B cell (primary cell): ENCODE data around the gene SIL1. TPM values are rescaled to one million over a fixed set of nuclear protein-coding genes. Genes with fewer than 3 reads are reported as not detected.

Experiments
- ATAC-seq: fragments of 200-7000 bp; cut with Tn5 transposase; one replicate; pipeline ENCODE4 v1.10.0; 2021; ENCODE audit warnings: low read depth, mild to moderate bottlenecking, moderate number of reproducible peaks, moderate library complexity
- CTCF ChIA-PET: fragments of 350-600 bp; sonication (Branson Sonifier 250); formaldehyde crosslinking; loops from one replicate; lab custom pipeline; 2021; ENCODE audit warnings: antibody characterized with exemption, inconsistent platforms; lab: Charles Lee
- POLR2A ChIA-PET: fragments of 350-600 bp; sonication (Branson Sonifier 250); formaldehyde crosslinking; loops from one replicate; lab custom pipeline; 2021; ENCODE audit warnings: antibody characterized with exemption; lab: Charles Lee
- DNase-seq: peaks from one replicate; pipeline ENCODE4 v3.0.0; 2013
- H2AFZ ChIP-seq: 2 replicates; pipeline ENCODE4 v1.6.1; 2012; ENCODE audit warnings: mild to moderate bottlenecking, low read depth, low read length; ENCODE audit not compliant: insufficient read depth, poor library complexity, severe bottlenecking
- H3K27ac ChIP-seq, 2 donors: 1 replicate in 1 of 2; 2 replicates in 1 of 2; pipeline ENCODE4 v1.5.1; 2012 to 2013; ENCODE audit warnings: low read length in 2 of 2, mild to moderate bottlenecking in 2 of 2, moderate library complexity in 1 of 2
- H3K27me3 ChIP-seq, 4 experiments: fragments of 200-600 bp in 1 of 4; sonication (generic) in 1 of 4; replicated peaks in 1 of 4; 1 replicate in 2 of 4; 2 replicates in 2 of 4; pipeline versions ENCODE4 v1.6.1 to v1.7.0; 2013 to 2016; ENCODE audit warnings: low read length in 3 of 4, mild to moderate bottlenecking in 2 of 4, mixed read lengths in 1 of 4, moderate library complexity in 1 of 4; ENCODE audit not compliant: insufficient read depth in 4 of 4, control insufficient read depth in 3 of 4; ENCODE audit errors: control extremely low read depth in 1 of 4
- H3K36me3 ChIP-seq, 2 experiments: replicated peaks in 1 of 2; 1 replicate in 1 of 2; 2 replicates in 1 of 2; pipeline versions ENCODE4 v1.6.1 to v1.7.1; 2013; ENCODE audit warnings: low read length in 1 of 2; ENCODE audit not compliant: insufficient read depth in 2 of 2, control insufficient read depth in 1 of 2; ENCODE audit errors: control extremely low read depth in 1 of 2, extremely low read depth in 1 of 2
- H3K4me1 ChIP-seq, 2 donors: fragments of 200-600 bp in 1 of 2; sonication (generic) in 1 of 2; 1 replicate in 1 of 2; 2 replicates in 1 of 2; pipeline versions ENCODE4 v1.5.1 to v1.6.1; 2013 to 2017; ENCODE audit warnings: low read length in 2 of 2; ENCODE audit not compliant: control insufficient read depth in 2 of 2, insufficient read depth in 2 of 2
- H3K4me2 ChIP-seq: replicated peaks from 2 replicates; pipeline ENCODE3; 2012; ENCODE audit warnings: mild to moderate bottlenecking, low read depth, low read length; ENCODE audit not compliant: poor library complexity, severe bottlenecking
- H3K4me3 ChIP-seq, 5 experiments: fragments of 200-600 bp in 1 of 5; sonication (generic) in 1 of 5; 1 replicate in 3 of 5; 2 replicates in 2 of 5; pipeline versions ENCODE4 v1.5.1 to v1.7.0; 2011 to 2016; ENCODE audit warnings: low read length in 4 of 5, mild to moderate bottlenecking in 4 of 5, low read depth in 2 of 5, control low read depth in 1 of 5, moderate library complexity in 1 of 5; ENCODE audit not compliant: insufficient read depth in 1 of 5; ENCODE audit errors: control extremely low read depth in 1 of 5, extremely low read depth in 1 of 5
- H3K79me2 ChIP-seq: fragments of 200-600 bp; sonication (generic); one replicate; pipeline ENCODE4 v1.6.0; 2016; ENCODE audit warnings: low read length; ENCODE audit not compliant: control insufficient read depth, insufficient read depth
- H3K9ac ChIP-seq: fragments of 200-600 bp; sonication (generic); 2 replicates; pipeline ENCODE4 v1.6.1; 2017; ENCODE audit warnings: mild to moderate bottlenecking, low read length, moderate library complexity
- H3K9me3 ChIP-seq, 3 donors: one replicate each; pipeline versions ENCODE4 v1.6.1 to v1.7.1; 2013; ENCODE audit warnings: low read length in 2 of 3; ENCODE audit not compliant: control insufficient read depth in 2 of 3, insufficient read depth in 1 of 3; ENCODE audit errors: control extremely low read depth in 1 of 3
- H4K20me1 ChIP-seq: 2 replicates; pipeline ENCODE4 v1.6.0; 2012; ENCODE audit warnings: mild to moderate bottlenecking, low read length; ENCODE audit not compliant: insufficient read depth, control insufficient read depth, poor library complexity, severe bottlenecking
- H3K27ac Mint-ChIP-seq: one replicate; pipeline ENCODE4 v1.8.0; 2021; ENCODE audit warnings: mixed read lengths
- H3K27me3 Mint-ChIP-seq: one replicate; pipeline ENCODE4 v1.8.0; 2021; ENCODE audit warnings: mixed read lengths
- H3K4me1 Mint-ChIP-seq: one replicate; pipeline ENCODE4 v1.8.0; 2021; ENCODE audit warnings: mixed read lengths
- H3K4me3 Mint-ChIP-seq: one replicate; pipeline ENCODE4 v1.8.0; 2021; ENCODE audit warnings: mixed read lengths
- H3K9me3 Mint-ChIP-seq: one replicate; pipeline ENCODE4 v1.8.0; 2022; ENCODE audit warnings: mixed read lengths; ENCODE audit not compliant: insufficient read depth
- EZH2 ChIP-seq: IDR thresholded peaks from 2 replicates; pipeline ENCODE4 v1.6.1; 2012; ENCODE audit warnings: borderline replicate concordance, low read depth, mild to moderate bottlenecking, moderate library complexity, low read length; ENCODE audit not compliant: insufficient read depth, poor library complexity, severe bottlenecking
- WGBS: methylation state at CpG from one replicate; pipeline ENCODE4 v1.1.5; 2013; ENCODE audit warnings: missing lambda C conversion rate; ENCODE audit not compliant: insufficient coverage; 5-methylcytosine and 5-hydroxymethylcytosine counted together
- intact Hi-C: fragments of 100-400 bp; cut with micrococcal nuclease; formaldehyde crosslinking; loops from one replicate; pipeline ENCODE4 v1.10.0; 2022
- polyA plus RNA-seq: library from polyadenylated mRNA; depleted of rRNA; stranded (reverse); fragments of >200 nt; gene quantifications from 2 replicates; pipeline ENCODE4 v1.2.3, GENCODE V29; 2012
- total RNA-seq, 2 donors: library from RNA; stranded (reverse); fragments of 120-200 nt in 1 of 2; gene quantifications; 1 replicate in 1 of 2; 2 replicates in 1 of 2; pipeline versions ENCODE4 v1.2.3 to v1.2.4, GENCODE V29; 2013 to 2022
- TF ChIP-seq, protein P1 (sequence below): fragments of 200-600 bp; IDR thresholded peaks from one replicate; pipeline ENCODE4 v1.8.0; 2022; ENCODE audit warnings: antibody characterized with exemption, mild to moderate bottlenecking

Gene SIL1
- total and polyA plus RNA-seq, 2 donors (not counting 1 experiment from before 2014, with no cell fraction given): 16.9 to 19.8 TPM

DNA sequence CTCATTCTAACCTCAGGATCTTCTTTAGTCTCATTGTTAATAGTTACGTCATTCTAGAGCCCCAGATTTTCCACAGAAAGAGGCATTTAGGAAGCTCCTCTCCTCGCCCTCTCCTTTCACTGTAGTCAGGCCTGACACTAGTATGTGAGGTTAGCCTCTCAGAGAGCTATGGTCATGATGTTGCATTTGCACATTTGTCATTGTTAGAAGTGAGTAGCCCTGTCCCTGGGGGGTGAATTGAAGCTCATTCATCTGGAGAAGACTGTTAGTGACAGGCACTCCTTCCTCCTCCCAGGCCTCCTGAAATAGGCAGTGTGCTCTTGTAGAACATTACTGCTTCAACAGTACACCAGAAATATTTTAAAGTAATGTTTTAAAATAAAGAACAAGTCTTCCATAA is 296.5 kb downstream of the SIL1 start:
- H3K27me3 Mint-ChIP-seq: no peaks in the 10 kb centered on the region
- Histone ChIP-seq H3K9me3 (peaks cover 0 to 3% (median 0%) of the 10 kb centered on the region in 3 donors), H3K4me3 (no peak overlapping the region), H3K9ac (no peak overlapping the region), H3K36me3 (peaks cover 0 to 28% of the 10 kb centered on the region in 2 experiments), H4K20me1 (no peaks in the 10 kb centered on the region), H3K27me3 (no peaks in the 10 kb centered on the region), H3K27ac (no peak overlapping the region), H3K4me1 (no peaks in the 10 kb centered on the region), H3K79me2 (no peaks in the 10 kb centered on the region), H3K4me2 (no peak overlapping the region), H2AFZ (no peak overlapping the region)
- no CpG with 5 or more reads among the region's 2 CpGs for WGBS
- no peak for ATAC-seq
- intact Hi-C loops: no loop called here
- peaks cover 6% of the 10 kb centered on the region for H3K4me1 Mint-ChIP-seq
- no peaks in the 10 kb centered on the region for H3K9me3 Mint-ChIP-seq
- ChIA-PET POLR2A (no interaction called here), CTCF (no interaction called here)
- no peak for TF ChIP-seq EZH2
- no peak for DNase-seq
- no peak overlapping the region for H3K27ac Mint-ChIP-seq
- no peak overlapping the region for H3K4me3 Mint-ChIP-seq

DNA sequence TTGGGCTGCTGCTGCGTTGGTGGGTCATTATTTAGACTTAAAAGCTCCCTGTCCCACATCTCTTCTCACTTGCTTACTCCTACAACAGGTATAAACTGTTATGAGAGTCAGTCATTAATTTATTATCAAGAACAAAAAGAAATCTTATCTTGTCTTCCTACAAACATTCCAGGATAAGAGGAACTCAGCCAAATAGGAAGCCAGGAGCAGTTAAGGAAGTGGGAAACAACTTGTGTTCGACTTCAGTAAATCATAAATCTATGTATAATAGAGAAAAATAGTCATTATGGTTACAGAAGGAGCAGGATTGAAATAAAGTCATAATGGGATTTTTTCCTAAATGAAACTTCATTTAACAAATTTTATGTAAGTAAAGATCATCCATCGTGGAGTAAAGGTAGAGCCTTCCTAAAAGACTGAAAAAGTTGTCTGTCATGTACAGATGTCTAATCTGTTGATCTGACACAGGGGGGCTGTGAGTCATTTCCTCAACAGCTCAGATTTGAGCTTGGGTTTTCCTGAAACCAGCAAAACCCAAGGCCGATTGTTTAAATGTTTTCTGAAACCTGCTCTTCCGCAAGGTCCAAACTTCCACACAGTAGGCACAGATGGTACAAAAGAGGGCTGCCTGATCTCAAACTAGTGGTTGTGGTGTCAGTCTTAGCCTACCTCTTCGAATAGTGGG is 297.7 kb downstream of the SIL1 start:
- no peak overlapping the region for H3K4me2 ChIP-seq
- H3K27ac Mint-ChIP-seq: no peak overlapping the region
- H3K9ac ChIP-seq: no peak overlapping the region
- no peak overlapping the region for H3K4me3 Mint-ChIP-seq
- H3K4me3 ChIP-seq: no peak overlapping the region
- H2AFZ ChIP-seq: no peak overlapping the region
- no peak overlapping the region for H3K27ac ChIP-seq
- peaks cover 6% of the 10 kb centered on the region for H3K4me1 Mint-ChIP-seq
- POLR2A ChIA-PET: no interaction called here
- no peaks in the 10 kb centered on the region for H3K27me3 Mint-ChIP-seq
- H4K20me1 ChIP-seq: no peaks in the 10 kb centered on the region
- H3K9me3 Mint-ChIP-seq: no peaks in the 10 kb centered on the region
- CTCF ChIA-PET: no interaction called here
- no peaks in the 10 kb centered on the region for H3K4me1 ChIP-seq
- 45% methylated on average over 4 of the region's 6 CpGs for WGBS
- H3K79me2 ChIP-seq: no peaks in the 10 kb centered on the region
- ATAC-seq (no peak), DNase-seq (no peak)
- intact Hi-C loops: no loop called here
- peaks cover 0 to 15% of the 10 kb centered on the region in 2 experiments for H3K36me3 ChIP-seq
- H3K27me3 ChIP-seq: no peaks in the 10 kb centered on the region
- H3K9me3 ChIP-seq: peaks cover 0 to 3% (median 0%) of the 10 kb centered on the region in 3 donors
- no peak for TF ChIP-seq EZH2
- TF ChIP-seq, protein P1, sequence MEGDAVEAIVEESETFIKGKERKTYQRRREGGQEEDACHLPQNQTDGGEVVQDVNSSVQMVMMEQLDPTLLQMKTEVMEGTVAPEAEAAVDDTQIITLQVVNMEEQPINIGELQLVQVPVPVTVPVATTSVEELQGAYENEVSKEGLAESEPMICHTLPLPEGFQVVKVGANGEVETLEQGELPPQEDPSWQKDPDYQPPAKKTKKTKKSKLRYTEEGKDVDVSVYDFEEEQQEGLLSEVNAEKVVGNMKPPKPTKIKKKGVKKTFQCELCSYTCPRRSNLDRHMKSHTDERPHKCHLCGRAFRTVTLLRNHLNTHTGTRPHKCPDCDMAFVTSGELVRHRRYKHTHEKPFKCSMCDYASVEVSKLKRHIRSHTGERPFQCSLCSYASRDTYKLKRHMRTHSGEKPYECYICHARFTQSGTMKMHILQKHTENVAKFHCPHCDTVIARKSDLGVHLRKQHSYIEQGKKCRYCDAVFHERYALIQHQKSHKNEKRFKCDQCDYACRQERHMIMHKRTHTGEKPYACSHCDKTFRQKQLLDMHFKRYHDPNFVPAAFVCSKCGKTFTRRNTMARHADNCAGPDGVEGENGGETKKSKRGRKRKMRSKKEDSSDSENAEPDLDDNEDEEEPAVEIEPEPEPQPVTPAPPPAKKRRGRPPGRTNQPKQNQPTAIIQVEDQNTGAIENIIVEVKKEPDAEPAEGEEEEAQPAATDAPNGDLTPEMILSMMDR: no peak
